Gastrocnemius medialis (tissue), 4 donors: ENCODE results near the gene CHST15. TPM values are rescaled to one million over a fixed set of nuclear protein-coding genes. Genes with fewer than 3 reads are reported as not detected.

Source experiments
- ATAC-seq, 2 donors: fragments of 150-250 bp; one replicate each; pipeline ENCODE4 v1.9.1; 2016
- DNase-seq, 2 donors: peaks; one replicate each; pipeline ENCODE4 v3.0.0-alpha.2; 2019
- H3K27ac ChIP-seq, 4 donors: fragments of 200-600 bp; sonication (generic); 1 replicate in 1 of 4; 2 replicates in 3 of 4; pipeline ENCODE4 v1.5.1; 2016 to 2018; ENCODE audit warnings: mild to moderate bottlenecking in 2 of 4, moderate library complexity in 1 of 4
- H3K27me3 ChIP-seq, 3 donors: fragments of 200-600 bp; sonication (generic) in 2 of 3; 1 replicate in 1 of 3; 2 replicates in 2 of 3; pipeline versions ENCODE4 v1.5.1 to v1.6.0; 2016 to 2019; ENCODE audit warnings: mild to moderate bottlenecking in 1 of 3, moderate library complexity in 1 of 3
- H3K36me3 ChIP-seq, 2 donors: fragments of 200-600 bp; sonication (generic) in 1 of 2; one replicate each; pipeline ENCODE4 v1.5.1; 2017 to 2018
- H3K4me1 ChIP-seq, 2 donors: fragments of 200-600 bp; sonication (generic) in 1 of 2; one replicate each; pipeline ENCODE4 v1.5.1; 2016 to 2017; ENCODE audit warnings: mild to moderate bottlenecking in 2 of 2
- H3K4me3 ChIP-seq, 4 donors: fragments of 200-600 bp; sonication (generic) in 3 of 4; 1 replicate in 1 of 4; 2 replicates in 3 of 4; pipeline ENCODE4 v1.5.1; 2016 to 2019; ENCODE audit warnings: mild to moderate bottlenecking in 2 of 4
- H3K9me3 ChIP-seq, 3 donors: fragments of 200-600 bp; sonication (generic) in 2 of 3; 1 replicate in 1 of 3; 2 replicates in 2 of 3; pipeline ENCODE4 v1.5.1; 2016 to 2019
- POLR2A ChIP-seq, 2 donors: fragments of 450-650 bp; IDR thresholded peaks; one replicate each; pipeline ENCODE4 v1.6.1; 2017; ENCODE audit warnings: antibody characterized with exemption in 2 of 2, mild to moderate bottlenecking in 2 of 2, moderate library complexity in 2 of 2
- in situ Hi-C, 4 donors: fragments of 200-750 bp; cut with MboI; loops; one replicate each; pipeline versions ENCODE4 v1.15.0 to v1.8.0; 2017; ENCODE audit warnings: low sequenced_read_pairs in 4 of 4
- intact Hi-C: fragments of 100-400 bp; cut with DNase I; formaldehyde crosslinking; loops from one replicate; pipeline ENCODE4 v1.15.1; 2023; ENCODE audit warnings: low total_unique reads
- total RNA-seq, 4 donors: library from RNA; depleted of rRNA; stranded (reverse); fragments of >200 nt; gene quantifications; one replicate each; pipeline versions ENCODE4 v1.1.0 to v1.2.3, GENCODE V29; 2016
- TF ChIP-seq, protein P1 (sequence below), 5 experiments: fragments of 450-650 bp in 3 of 5; fragments of 200-600 bp in 2 of 5; sonication (generic) in 2 of 5; IDR thresholded peaks in 4 of 5; conservative IDR thresholded peaks in 1 of 5; 1 replicate in 4 of 5; 2 replicates in 1 of 5; pipeline ENCODE4 v1.5.1; 2016 to 2019; ENCODE audit warnings: antibody characterized with exemption in 5 of 5, mild to moderate bottlenecking in 3 of 5, moderate library complexity in 3 of 5

CHST15 gene
- total RNA-seq, 4 donors from 2014 or later = 9.0 to 32.2 (median 20.3) TPM

DNA sequence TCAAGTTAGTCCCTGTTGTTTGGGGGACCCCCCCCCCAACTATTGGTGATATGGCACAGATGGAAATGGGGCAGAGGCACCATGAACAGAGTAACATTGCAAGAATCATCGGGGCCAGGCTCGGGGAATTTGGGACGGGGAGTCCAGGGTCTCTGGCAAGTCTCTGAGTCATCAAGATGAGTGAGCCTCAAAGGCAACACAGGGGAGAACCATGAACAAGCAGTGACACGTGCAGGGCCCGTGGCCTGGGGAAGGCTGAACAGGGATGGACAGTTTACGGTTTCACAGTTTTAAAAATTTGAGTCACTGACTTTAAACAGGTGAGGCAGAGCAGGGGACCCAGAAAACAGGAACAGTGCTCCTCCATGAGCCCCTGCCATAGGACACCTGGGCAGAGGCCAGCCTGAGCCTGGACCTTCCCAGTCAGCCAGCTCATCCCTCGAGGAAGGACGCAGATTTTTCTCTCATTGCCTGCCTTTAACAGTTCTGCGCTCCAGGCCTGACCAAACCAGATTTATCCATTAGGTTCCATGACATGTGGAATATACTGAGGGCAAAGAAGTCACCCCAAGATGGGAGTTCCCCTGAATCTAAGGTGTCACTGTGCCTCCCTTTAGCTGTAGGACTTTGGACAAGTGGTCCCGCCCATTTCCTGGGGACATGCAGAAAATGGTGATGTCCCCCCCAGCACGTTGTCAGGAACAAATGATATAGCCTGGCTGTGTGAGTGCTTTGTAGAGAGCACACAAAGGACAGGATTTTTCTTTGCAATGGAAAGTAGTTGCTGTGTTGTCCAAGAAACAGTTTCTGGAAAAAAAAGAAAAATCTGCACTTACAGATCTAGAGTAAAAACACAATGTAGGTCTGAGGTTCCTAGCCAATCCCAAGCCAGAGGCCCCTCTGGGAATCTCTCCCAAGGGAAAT is 23.8 kb downstream of the CHST15 start:
- H3K4me1 ChIP-seq = peaks cover 4 to 10% of the 10 kb centered on the region in 2 donors

DNA sequence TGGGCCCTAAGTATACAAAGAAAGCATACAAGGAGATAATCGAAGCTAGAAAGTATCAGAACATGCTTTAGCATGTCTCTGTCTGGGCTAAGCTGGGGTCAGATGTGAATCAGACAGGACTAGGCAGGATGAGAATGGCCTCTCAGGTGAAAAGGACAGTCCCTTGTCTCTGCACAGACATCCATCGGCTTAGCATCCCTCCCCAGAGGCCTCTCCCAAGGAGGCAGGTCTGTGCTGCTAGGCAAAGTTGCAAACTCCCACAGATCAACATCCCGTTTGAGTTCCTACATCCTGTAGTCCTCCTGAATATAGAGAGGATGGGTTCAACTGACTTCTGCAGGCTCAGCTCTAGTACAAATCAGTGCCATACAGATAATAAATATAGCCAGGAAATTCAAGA is 24.5 kb downstream of the CHST15 start:
- Histone ChIP-seq H3K36me3 (no peaks in the 10 kb centered on the region), H3K4me3 (no peak overlapping the region), H3K9me3 (no peaks in the 10 kb centered on the region), H3K4me1 (peaks cover 4 to 10% of the 10 kb centered on the region in 2 donors), H3K27me3 (no peaks in the 10 kb centered on the region), H3K27ac (no peak overlapping the region)
- in situ Hi-C loops = no loop called here
- TF ChIP-seq, protein P1, sequence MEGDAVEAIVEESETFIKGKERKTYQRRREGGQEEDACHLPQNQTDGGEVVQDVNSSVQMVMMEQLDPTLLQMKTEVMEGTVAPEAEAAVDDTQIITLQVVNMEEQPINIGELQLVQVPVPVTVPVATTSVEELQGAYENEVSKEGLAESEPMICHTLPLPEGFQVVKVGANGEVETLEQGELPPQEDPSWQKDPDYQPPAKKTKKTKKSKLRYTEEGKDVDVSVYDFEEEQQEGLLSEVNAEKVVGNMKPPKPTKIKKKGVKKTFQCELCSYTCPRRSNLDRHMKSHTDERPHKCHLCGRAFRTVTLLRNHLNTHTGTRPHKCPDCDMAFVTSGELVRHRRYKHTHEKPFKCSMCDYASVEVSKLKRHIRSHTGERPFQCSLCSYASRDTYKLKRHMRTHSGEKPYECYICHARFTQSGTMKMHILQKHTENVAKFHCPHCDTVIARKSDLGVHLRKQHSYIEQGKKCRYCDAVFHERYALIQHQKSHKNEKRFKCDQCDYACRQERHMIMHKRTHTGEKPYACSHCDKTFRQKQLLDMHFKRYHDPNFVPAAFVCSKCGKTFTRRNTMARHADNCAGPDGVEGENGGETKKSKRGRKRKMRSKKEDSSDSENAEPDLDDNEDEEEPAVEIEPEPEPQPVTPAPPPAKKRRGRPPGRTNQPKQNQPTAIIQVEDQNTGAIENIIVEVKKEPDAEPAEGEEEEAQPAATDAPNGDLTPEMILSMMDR (IDR thresholded peaks at IDR 0.05 in 4 of 5, conservative IDR thresholded peaks at IDR 0.05 in 1 of 5) = no peak
- no peak for TF ChIP-seq POLR2A (IDR thresholded peaks at IDR 0.05)
- intact Hi-C loops = no loop called here
- no peak for ATAC-seq
- no peak for DNase-seq

More for the DNA sequence above, 23.8 kb downstream of the CHST15 start:
- DNase-seq (no peak), ATAC-seq (no peak)
- intact Hi-C loops (no loop called here), in situ Hi-C loops (no loop called here)
- no peaks in the 10 kb centered on the region for H3K36me3 ChIP-seq
- H3K9me3 ChIP-seq = no peaks in the 10 kb centered on the region
- TF ChIP-seq, protein P1 (IDR thresholded peaks at IDR 0.05 in 4 of 5, conservative IDR thresholded peaks at IDR 0.05 in 1 of 5) = no peak
- no peak for TF ChIP-seq POLR2A (IDR thresholded peaks at IDR 0.05)
- H3K4me3 ChIP-seq = no peak overlapping the region
- no peaks in the 10 kb centered on the region for H3K27me3 ChIP-seq
- H3K27ac ChIP-seq = no peak overlapping the region

DNA sequence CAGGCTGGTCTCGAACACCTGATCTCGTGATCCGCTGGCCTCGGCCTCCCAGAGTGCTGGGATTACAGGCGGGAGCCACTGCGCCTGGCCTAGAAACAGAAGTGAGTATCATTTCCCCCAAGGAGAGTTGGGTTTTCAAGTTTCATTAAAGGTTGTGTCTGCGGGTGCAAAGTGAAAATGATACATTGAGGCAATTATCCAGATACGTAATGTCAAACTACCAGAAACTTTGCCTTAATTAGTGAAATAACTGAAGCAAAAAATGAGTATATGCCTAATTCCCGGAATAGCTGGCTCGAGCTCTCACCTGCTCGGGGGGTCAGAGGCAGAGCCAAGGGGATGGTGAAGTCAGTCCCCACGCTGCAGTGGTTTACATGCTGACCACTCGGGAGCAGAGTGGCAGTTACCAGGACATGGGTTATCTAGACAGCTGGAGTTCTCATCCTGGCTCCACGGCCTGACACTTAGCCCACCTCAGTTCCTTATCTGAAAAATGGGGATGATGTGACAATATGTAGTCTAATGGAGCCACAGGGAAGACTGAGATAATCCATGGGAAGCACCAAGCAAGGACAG is 25.5 kb downstream of the CHST15 start:
- ATAC-seq (no peak), DNase-seq (no peak)
- in situ Hi-C loops = no loop called here
- H3K36me3 ChIP-seq = no peaks in the 10 kb centered on the region
- H3K27ac ChIP-seq = no peak overlapping the region
- TF ChIP-seq, protein P1 (IDR thresholded peaks at IDR 0.05 in 4 of 5, conservative IDR thresholded peaks at IDR 0.05 in 1 of 5) = no peak
- TF ChIP-seq POLR2A (IDR thresholded peaks at IDR 0.05) = no peak
- intact Hi-C loops = no loop called here
- no peaks in the 10 kb centered on the region for H3K9me3 ChIP-seq
- H3K27me3 ChIP-seq = no peaks in the 10 kb centered on the region
- H3K4me1 ChIP-seq = peaks cover 4 to 10% of the 10 kb centered on the region in 2 donors
- H3K4me3 ChIP-seq = no peak overlapping the region

DNA sequence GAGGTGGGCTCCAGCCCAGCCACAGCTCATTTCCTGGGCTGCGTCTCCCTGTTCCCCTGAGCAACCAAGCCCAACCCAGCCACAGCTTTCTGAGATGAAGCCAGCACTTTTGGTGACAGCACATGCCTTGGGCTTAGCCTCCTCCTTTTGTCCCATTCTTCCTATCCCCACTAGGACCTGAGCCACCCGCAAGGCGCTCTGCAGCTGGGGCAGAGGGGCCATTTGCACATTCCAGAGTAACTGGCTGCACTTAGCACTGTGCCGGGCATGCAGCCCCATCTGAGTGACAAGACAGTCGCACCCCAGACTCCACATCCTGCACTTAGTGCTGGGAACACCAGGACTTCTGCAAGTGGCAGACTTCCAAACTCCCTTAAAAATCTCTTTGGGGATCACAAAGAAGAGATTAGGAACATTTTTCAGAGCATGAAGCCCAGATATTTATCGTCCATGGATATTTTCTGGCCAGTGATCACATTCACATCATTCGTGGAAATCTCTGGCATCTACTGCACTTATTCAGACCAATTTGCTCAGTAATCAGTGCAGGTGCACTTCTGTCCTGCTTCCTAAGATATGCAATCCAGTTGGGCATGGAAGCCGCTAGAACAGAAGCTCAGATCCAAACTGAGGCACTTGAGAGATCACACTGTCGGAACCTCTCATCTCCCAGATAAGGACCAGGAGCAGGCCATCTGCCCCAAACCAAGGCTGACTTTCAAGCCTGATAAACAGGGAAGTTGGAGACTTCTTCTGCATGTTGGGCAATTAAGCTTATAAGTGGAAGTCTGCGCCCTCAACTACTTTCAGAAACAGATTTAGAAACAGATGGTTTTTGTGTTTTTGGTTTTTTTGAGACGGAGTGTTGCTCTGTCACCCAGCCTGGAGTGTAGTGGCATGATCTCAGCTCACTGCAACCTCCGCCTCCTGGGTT is 26.4 kb downstream of the CHST15 start:
- H3K4me3 ChIP-seq = no peak overlapping the region
- H3K27me3 ChIP-seq = no peaks in the 10 kb centered on the region
- no peak overlapping the region for H3K27ac ChIP-seq
- intact Hi-C loops (no loop called here), in situ Hi-C loops (no loop called here)
- no peak for ATAC-seq
- DNase-seq = no peak
- peaks cover 4 to 10% of the 10 kb centered on the region in 2 donors for H3K4me1 ChIP-seq
- H3K36me3 ChIP-seq = no peaks in the 10 kb centered on the region
- no peak for TF ChIP-seq POLR2A (IDR thresholded peaks at IDR 0.05)
- TF ChIP-seq, protein P1 (IDR thresholded peaks at IDR 0.05 in 4 of 5, conservative IDR thresholded peaks at IDR 0.05 in 1 of 5) = no peak
- no peaks in the 10 kb centered on the region for H3K9me3 ChIP-seq
